GM23338 (cell line): ENCODE data around the gene ATG7. TPM values are rescaled to one million over a fixed set of nuclear protein-coding genes. Genes with fewer than 3 reads are reported as not detected.

Source experiments
- CREB1 ChIP-seq: fragments of 250-450 bp; sonication (Bioruptor Pico); IDR thresholded peaks from 2 replicates; pipeline ENCODE4 v1.5.0; 2020; ENCODE audit warnings: low read depth, mild to moderate bottlenecking, moderate library complexity
- POLR2AphosphoS5 ChIP-seq: IDR thresholded peaks from 2 replicates; pipeline ENCODE4 v1.6.1; 2016; ENCODE audit warnings: antibody characterized with exemption, low read depth
- ZNF114 ChIP-seq: fragments of 250-450 bp; sonication (Bioruptor Pico); IDR thresholded peaks from 2 replicates; pipeline ENCODE4 v1.5.0; 2020; ENCODE audit warnings: mild to moderate bottlenecking, moderate library complexity
- polyA plus RNA-seq: library from polyadenylated mRNA; unstranded; fragments of >200 nt; fragmentation: Nextera tagmentation; extraction: Ambion mirVana; gene quantifications from 2 replicates; pipeline ENCODE4 v1.2.1, GENCODE V29; 2016
- total RNA-seq: library from RNA; depleted of rRNA; stranded (reverse); fragments of >200 nt; shearing (Covaris generic); gene quantifications from 2 replicates; pipeline ENCODE4 v1.2.3, GENCODE V29; 2014
- TF ChIP-seq, protein P1 (sequence below): IDR thresholded peaks from one replicate; pipeline ENCODE4 v1.6.1; 2018; ENCODE audit warnings: antibody characterized with exemption; ENCODE audit not compliant: unreplicated experiment
- TF ChIP-seq, protein P2 (sequence below): fragments of 250-450 bp; sonication (Bioruptor Pico); IDR thresholded peaks from 2 replicates; pipeline ENCODE4 v1.5.0; 2020; ENCODE audit warnings: mild to moderate bottlenecking, moderate library complexity

The ATG7 gene
- total and polyA plus RNA-seq, 2 experiments from 2014 or later = 16.2 to 36.7 TPM

DNA sequence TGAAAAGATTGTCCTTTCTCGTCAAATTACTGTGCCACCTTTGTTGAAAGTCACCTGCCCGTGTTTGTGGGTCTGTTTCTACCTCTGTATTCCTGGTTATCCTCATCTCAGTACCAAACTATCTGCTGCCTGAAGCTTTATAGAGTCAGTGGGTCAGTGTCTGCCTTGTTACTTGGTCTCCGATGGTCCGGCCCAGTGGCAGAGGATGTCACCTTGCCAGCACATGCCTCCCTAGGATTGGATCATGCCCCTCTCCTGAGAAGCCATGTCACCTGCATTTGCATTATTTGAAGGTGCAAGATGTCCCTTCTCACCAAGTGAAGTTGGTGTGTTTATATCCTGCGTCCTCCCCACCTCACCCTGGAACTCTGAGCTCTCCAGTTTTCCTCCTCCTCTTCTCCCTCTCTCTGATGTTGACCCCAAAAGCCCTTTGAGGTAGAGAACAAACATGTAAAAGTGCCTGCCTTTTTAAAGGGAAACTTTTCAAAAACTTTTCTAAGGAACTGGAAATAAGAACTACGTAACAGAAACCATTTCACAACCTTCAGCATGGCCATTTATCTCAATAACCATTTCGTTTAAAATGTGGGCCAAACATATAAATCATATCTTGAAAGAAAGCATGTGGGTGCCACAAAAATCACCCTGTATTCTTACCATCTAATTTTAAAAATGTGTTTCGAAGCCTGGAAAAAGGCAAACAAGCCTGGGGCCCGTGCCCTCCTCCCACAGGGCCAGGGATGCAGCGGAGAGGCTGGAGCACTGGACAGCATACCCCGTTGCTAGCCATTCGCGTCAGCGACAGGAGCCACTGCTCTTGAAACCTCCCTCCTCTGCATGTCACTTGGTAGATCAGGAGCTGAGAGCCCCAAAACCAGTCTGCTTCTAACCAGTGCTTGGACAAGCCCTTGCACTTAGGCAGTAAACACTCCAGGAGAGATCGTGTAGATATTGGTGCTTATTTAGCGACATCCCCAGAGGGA lies 269.4 kb downstream of the ATG7 start (continued):
- TF ChIP-seq, protein P1, sequence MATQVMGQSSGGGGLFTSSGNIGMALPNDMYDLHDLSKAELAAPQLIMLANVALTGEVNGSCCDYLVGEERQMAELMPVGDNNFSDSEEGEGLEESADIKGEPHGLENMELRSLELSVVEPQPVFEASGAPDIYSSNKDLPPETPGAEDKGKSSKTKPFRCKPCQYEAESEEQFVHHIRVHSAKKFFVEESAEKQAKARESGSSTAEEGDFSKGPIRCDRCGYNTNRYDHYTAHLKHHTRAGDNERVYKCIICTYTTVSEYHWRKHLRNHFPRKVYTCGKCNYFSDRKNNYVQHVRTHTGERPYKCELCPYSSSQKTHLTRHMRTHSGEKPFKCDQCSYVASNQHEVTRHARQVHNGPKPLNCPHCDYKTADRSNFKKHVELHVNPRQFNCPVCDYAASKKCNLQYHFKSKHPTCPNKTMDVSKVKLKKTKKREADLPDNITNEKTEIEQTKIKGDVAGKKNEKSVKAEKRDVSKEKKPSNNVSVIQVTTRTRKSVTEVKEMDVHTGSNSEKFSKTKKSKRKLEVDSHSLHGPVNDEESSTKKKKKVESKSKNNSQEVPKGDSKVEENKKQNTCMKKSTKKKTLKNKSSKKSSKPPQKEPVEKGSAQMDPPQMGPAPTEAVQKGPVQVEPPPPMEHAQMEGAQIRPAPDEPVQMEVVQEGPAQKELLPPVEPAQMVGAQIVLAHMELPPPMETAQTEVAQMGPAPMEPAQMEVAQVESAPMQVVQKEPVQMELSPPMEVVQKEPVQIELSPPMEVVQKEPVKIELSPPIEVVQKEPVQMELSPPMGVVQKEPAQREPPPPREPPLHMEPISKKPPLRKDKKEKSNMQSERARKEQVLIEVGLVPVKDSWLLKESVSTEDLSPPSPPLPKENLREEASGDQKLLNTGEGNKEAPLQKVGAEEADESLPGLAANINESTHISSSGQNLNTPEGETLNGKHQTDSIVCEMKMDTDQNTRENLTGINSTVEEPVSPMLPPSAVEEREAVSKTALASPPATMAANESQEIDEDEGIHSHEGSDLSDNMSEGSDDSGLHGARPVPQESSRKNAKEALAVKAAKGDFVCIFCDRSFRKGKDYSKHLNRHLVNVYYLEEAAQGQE = no peak
- TF ChIP-seq ZNF114 (CRISPR knock-in tag) = no peak
- TF ChIP-seq, protein P2, sequence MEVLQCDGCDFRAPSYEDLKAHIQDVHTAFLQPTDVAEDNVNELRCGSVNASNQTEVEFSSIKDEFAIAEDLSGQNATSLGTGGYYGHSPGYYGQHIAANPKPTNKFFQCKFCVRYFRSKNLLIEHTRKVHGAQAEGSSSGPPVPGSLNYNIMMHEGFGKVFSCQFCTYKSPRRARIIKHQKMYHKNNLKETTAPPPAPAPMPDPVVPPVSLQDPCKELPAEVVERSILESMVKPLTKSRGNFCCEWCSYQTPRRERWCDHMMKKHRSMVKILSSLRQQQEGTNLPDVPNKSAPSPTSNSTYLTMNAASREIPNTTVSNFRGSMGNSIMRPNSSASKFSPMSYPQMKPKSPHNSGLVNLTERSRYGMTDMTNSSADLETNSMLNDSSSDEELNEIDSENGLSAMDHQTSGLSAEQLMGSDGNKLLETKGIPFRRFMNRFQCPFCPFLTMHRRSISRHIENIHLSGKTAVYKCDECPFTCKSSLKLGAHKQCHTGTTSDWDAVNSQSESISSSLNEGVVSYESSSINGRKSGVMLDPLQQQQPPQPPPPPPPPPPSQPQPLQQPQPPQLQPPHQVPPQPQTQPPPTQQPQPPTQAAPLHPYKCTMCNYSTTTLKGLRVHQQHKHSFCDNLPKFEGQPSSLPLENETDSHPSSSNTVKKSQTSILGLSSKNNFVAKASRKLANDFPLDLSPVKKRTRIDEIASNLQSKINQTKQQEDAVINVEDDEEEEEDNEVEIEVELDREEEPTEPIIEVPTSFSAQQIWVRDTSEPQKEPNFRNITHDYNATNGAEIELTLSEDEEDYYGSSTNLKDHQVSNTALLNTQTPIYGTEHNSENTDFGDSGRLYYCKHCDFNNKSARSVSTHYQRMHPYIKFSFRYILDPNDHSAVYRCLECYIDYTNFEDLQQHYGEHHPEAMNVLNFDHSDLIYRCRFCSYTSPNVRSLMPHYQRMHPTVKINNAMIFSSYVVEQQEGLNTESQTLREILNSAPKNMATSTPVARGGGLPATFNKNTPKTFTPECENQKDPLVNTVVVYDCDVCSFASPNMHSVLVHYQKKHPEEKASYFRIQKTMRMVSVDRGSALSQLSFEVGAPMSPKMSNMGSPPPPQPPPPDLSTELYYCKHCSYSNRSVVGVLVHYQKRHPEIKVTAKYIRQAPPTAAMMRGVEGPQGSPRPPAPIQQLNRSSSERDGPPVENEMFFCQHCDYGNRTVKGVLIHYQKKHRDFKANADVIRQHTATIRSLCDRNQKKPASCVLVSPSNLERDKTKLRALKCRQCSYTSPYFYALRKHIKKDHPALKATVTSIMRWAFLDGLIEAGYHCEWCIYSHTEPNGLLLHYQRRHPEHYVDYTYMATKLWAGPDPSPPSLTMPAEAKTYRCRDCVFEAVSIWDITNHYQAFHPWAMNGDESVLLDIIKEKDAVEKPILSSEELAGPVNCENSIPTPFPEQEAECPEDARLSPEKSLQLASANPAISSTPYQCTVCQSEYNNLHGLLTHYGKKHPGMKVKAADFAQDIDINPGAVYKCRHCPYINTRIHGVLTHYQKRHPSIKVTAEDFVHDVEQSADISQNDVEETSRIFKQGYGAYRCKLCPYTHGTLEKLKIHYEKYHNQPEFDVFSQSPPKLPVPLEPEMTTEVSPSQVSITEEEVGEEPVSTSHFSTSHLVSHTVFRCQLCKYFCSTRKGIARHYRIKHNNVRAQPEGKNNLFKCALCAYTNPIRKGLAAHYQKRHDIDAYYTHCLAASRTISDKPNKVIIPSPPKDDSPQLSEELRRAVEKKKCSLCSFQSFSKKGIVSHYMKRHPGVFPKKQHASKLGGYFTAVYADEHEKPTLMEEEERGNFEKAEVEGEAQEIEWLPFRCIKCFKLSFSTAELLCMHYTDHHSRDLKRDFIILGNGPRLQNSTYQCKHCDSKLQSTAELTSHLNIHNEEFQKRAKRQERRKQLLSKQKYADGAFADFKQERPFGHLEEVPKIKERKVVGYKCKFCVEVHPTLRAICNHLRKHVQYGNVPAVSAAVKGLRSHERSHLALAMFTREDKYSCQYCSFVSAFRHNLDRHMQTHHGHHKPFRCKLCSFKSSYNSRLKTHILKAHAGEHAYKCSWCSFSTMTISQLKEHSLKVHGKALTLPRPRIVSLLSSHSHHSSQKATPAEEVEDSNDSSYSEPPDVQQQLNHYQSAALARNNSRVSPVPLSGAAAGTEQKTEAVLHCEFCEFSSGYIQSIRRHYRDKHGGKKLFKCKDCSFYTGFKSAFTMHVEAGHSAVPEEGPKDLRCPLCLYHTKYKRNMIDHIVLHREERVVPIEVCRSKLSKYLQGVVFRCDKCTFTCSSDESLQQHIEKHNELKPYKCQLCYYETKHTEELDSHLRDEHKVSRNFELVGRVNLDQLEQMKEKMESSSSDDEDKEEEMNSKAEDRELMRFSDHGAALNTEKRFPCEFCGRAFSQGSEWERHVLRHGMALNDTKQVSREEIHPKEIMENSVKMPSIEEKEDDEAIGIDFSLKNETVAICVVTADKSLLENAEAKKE (CRISPR knock-in tag) = no peak
- TF ChIP-seq POLR2AphosphoS5 = no peak
- no peak for TF ChIP-seq CREB1 (CRISPR knock-in tag)
